AG04450 (cell line): ENCODE data around the gene ELMOD3. TPM values are rescaled to one million over a fixed set of nuclear protein-coding genes. Genes with fewer than 3 reads are reported as not detected.
A peak's percentile ranks its signal among the peaks of the same experiment; 100 is the strongest.

Source experiments
- CTCF ChIA-PET: fragments of 300-600, 350-600 bp; formaldehyde crosslinking; extraction: SDS; loops from one replicate; lab custom pipeline; 2022; ENCODE audit warnings: antibody characterized with exemption, inconsistent platforms; lab: Charles Lee
- POLR2A ChIA-PET: fragments of 350-600 bp; formaldehyde crosslinking; extraction: SDS; loops from one replicate; lab custom pipeline; 2021; ENCODE audit warnings: antibody characterized with exemption, inconsistent platforms; lab: Yijun Ruan, JAX
- DNase-seq: peaks from one replicate; pipeline ENCODE4 v3.0.0-alpha.2; 2011; ENCODE audit warnings: low read depth, low spot score
- H3K27ac ChIP-seq: one replicate; pipeline ENCODE4 v1.5.1; 2012; ENCODE audit warnings: low read depth, low read length, control low read depth
- H3K27me3 ChIP-seq: one replicate; pipeline ENCODE4 v1.6.0; 2012; ENCODE audit warnings: low read length; ENCODE audit not compliant: control insufficient read depth, insufficient read depth
- H3K4me3 ChIP-seq: 2 replicates; pipeline ENCODE4 v1.5.1; 2011; ENCODE audit warnings: mild to moderate bottlenecking, low read depth, low read length, control low read depth
- H3K9me3 ChIP-seq: 2 replicates; pipeline ENCODE4 v1.5.1; 2012; ENCODE audit warnings: low read length; ENCODE audit not compliant: control insufficient read depth, insufficient read depth
- polyA plus RNA-seq: library from polyadenylated mRNA; depleted of rRNA; stranded (reverse); fragments of >200 nt; gene quantifications from 2 replicates; pipeline ENCODE4 v1.2.3, GENCODE V29; 2011
- TF ChIP-seq, protein P1 (sequence below): IDR thresholded peaks from 2 replicates; pipeline ENCODE4 v1.5.1; 2011; ENCODE audit warnings: low read depth, low read length, control low read depth, inconsistent platforms

ELMOD3 gene
- polyA plus RNA-seq, 1 experiment = 17.8 TPM

DNA sequence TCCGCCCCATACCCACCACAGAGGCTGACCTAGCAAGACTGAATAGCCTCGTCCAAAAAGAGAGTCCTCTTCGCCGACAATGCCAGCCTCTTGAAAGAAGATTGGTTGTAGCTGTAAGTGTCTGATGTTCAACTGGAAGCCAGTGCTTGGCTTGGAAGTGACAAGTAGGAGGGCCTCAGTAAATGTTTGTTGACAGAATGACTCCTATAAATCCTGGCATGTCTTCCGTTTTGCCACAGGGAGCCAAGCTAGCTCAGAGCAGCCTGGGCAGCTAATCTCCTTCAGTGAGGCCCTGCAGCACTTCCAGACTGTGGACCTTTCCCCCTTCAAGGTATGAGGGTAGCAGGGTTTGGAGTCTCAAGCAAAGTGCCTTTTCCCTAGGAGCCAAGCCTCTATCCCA is 14.9 kb downstream of the ELMOD3 start:
- DNase-seq = no peak
- ChIA-PET POLR2A (interaction anchor here (0.9 to 1.3 kb wide), 3 partner anchors 15 to 169 kb away, joined by 3 to 4 read pairs (median 3); partner anchors contain the start of genes ELMOD3, MAT2A and RETSAT), CTCF (interaction anchor here (1.1 kb wide), 1 partner anchor 183 kb away, joined by 6 read pairs; no protein-coding TSS in a partner anchor)
- Histone ChIP-seq H3K4me3 (no peak overlapping the region), H3K27me3 (no peaks in the 10 kb centered on the region), H3K9me3 (no peaks in the 10 kb centered on the region), H3K27ac (no peak overlapping the region)
- TF ChIP-seq, protein P1, sequence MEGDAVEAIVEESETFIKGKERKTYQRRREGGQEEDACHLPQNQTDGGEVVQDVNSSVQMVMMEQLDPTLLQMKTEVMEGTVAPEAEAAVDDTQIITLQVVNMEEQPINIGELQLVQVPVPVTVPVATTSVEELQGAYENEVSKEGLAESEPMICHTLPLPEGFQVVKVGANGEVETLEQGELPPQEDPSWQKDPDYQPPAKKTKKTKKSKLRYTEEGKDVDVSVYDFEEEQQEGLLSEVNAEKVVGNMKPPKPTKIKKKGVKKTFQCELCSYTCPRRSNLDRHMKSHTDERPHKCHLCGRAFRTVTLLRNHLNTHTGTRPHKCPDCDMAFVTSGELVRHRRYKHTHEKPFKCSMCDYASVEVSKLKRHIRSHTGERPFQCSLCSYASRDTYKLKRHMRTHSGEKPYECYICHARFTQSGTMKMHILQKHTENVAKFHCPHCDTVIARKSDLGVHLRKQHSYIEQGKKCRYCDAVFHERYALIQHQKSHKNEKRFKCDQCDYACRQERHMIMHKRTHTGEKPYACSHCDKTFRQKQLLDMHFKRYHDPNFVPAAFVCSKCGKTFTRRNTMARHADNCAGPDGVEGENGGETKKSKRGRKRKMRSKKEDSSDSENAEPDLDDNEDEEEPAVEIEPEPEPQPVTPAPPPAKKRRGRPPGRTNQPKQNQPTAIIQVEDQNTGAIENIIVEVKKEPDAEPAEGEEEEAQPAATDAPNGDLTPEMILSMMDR = no peak

DNA sequence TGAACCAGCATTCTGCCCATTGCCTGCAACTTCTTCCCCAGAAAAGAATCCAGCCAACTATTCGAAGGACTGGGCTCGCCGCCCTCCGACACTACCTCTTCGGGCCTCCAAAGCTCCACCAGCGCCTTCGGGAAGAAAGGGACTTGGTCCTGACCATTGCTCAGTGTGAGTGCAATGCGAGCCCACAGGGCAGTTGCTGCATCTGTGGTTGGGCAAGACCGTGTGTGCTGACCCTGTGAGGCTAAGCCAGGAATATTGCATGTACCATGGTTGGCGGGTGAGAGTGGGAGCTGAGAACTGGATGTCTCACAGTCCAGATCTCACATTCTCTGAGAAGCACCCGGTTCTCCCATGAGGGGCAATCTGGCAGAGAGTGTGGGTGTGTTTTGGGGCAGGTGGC is 16.5 kb downstream of the ELMOD3 start:
- TF ChIP-seq, protein P1 = no peak
- ChIA-PET CTCF (interaction anchor here (1.0 kb wide), 1 partner anchor 185 kb away, joined by 3 read pairs; no protein-coding TSS in a partner anchor), POLR2A (interaction anchor here (1.3 kb wide), 1 partner anchor 168 kb away, joined by 4 read pairs; the partner anchor contains the start of gene MAT2A)
- no peak for DNase-seq
- H3K27me3 ChIP-seq = no peaks in the 10 kb centered on the region
- no peak overlapping the region for H3K4me3 ChIP-seq
- no peak overlapping the region for H3K27ac ChIP-seq
- no peaks in the 10 kb centered on the region for H3K9me3 ChIP-seq

DNA sequence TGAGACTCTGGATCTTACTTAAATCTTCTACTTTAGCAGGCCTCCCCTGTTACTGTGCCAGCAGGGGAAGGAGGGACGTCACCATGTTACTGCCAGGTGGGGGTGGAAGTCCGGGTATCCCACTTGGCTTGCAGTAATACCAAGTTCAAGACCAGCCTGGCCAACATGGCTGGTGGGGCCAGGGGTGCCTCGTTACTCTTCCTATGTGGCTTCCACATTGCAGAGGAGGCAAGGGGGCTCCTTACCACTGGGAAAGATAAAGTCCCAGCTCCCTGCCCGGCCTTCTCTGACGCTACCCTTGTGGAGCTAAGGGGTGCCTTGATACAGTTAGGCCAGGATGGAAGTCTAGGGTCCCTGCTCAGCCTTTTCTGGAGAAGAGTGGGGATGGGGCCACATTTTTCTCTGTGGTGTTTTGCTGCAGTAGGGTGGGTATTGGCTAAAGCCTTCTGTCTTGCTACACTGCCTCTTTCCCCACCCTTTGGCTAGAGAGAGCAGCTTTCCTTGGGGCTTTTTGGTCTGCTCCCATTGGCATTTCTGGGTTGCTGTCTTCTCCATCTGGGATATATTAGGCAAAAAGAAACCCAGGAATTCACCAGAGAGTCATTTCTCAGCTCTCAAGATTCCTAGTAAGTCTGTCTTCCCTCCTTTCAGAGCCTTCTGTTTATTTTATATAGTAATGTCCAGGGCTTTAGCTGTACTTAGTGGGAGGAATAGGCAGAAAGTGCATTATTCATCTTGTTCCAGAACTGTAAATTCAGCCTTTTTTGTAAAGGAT is 21.9 kb downstream of the ELMOD3 start:
- ChIA-PET POLR2A (interaction anchor here (0.5 to 0.7 kb wide), 2 partner anchors 130 to 140 kb away, joined by 3 read pairs; no protein-coding TSS in a partner anchor), CTCF (no interaction called here)
- Histone ChIP-seq H3K9me3 (peaks cover 4% of the 10 kb centered on the region), H3K27me3 (no peaks in the 10 kb centered on the region), H3K27ac (peak overlapping the region; percentile 52), H3K4me3 (no peak overlapping the region)
- DNase-seq = peak; percentile 24
- TF ChIP-seq, protein P1 = no peak

DNA sequence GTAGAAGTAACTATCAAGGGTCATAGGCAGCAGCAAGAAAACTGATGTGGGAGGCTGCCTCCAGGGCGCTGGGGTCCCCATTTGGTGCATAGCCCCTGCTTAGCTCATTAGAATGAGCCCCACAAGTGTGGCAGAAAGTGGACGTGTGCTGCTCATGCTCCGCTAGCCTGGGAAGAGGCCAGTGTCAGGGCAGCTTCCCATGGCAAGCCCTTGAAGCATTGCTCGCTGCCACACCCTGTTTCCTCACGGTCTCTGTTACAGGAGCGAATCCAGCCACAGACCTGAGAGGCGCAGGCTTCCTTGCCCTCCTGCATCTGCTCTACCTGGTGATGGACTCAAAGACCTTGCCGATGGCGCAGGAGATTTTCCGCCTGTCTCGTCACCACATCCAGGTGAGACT is 22.5 kb downstream of the ELMOD3 start:
- DNase-seq = no peak
- CTCF ChIA-PET = no interaction called here
- Histone ChIP-seq H3K27ac (no peak overlapping the region), H3K27me3 (no peaks in the 10 kb centered on the region), H3K4me3 (no peak overlapping the region), H3K9me3 (peaks cover 4% of the 10 kb centered on the region)
- POLR2A ChIA-PET = interaction anchor here (0.5 to 0.7 kb wide), 2 partner anchors 130 to 140 kb away, joined by 3 read pairs; no protein-coding TSS in a partner anchor
- TF ChIP-seq, protein P1 = no peak

DNA sequence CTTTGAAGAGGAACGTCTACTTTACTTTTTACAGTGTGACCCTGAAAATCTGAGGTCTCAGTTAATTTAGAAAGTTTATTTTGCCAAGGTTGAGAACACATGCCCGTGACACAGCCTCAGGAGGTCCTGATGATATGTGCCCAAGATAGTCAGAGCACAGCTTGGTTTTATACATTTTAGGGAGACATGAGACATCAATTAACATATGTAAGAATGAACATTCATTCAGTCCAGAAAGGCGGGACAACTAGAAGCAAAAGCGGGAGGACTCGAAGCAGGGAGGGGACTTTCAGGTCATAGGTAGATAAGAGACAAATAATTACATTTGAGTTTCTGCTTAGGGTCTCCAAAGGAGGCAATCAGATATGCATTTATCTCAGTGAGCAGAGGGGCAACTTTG is 23.7 kb downstream of the ELMOD3 start:
- no peak for DNase-seq
- Histone ChIP-seq H3K4me3 (no peak overlapping the region), H3K9me3 (peaks cover 4% of the 10 kb centered on the region), H3K27ac (no peak overlapping the region), H3K27me3 (no peaks in the 10 kb centered on the region)
- CTCF ChIA-PET = no interaction called here
- POLR2A ChIA-PET = no interaction called here
- TF ChIP-seq, protein P1 = no peak
